Stimulated activated CD8-positive, alpha-beta memory T cell treated with anti-CD3 and anti-CD28 coated beads, Interleukin-7, amount 100 ng/mL, for 1 hour (primary cell): ENCODE results near the gene OOSP3.
"Not testable (repeated sequence)": the region's sequence is repeated elsewhere in the genome, so short reads cannot be mapped to it uniquely, and the experiment has no call there.

Experiments
- DNase-seq, 2 donors: peaks; one replicate each; pipeline ENCODE4 v3.0.0-alpha.2; 2020; ENCODE audit warnings: low read depth in 2 of 2

The OOSP3 gene

GRCh38 chr11:59877325-59877724 is 1.3 kb upstream of the OOSP3 start:
- no peak for DNase-seq

- DNase-seq: no peak
Observed at GRCh38 chr11:59877784-59878183, 798 bp upstream of the OOSP3 start.

- DNase-seq: no peak
Observed at GRCh38 chr11:59879567-59879966, 985 bp downstream of the OOSP3 start.

GRCh38 chr11:59883597-59883996 is 5.0 kb downstream of the OOSP3 start:
- DNase-seq: no peak

- not testable (repeated sequence) for DNase-seq
Observed at GRCh38 chr11:59887156-59887555, 8.6 kb downstream of the OOSP3 start.

GRCh38 chr11:59891781-59892181 is 13.2 kb downstream of the OOSP3 start:
- no peak for DNase-seq

- no peak for DNase-seq
Observed at GRCh38 chr11:59894616-59895015, 16.0 kb downstream of the OOSP3 start.

- DNase-seq: no peak
Observed at GRCh38 chr11:59898046-59898445, 19.5 kb downstream of the OOSP3 start.

GRCh38 chr11:59898650-59899049 is 20.1 kb downstream of the OOSP3 start:
- no peak for DNase-seq

GRCh38 chr11:59899532-59899931 is 20.9 kb downstream of the OOSP3 start:
- no peak for DNase-seq

- no peak for DNase-seq
Observed at GRCh38 chr11:59900366-59901126, 22.0 kb downstream of the OOSP3 start.

- no peak for DNase-seq
Observed at GRCh38 chr11:59901306-59901705, 22.7 kb downstream of the OOSP3 start.

- not testable (repeated sequence) for DNase-seq
Observed at GRCh38 chr11:59903569-59903968, 25.0 kb downstream of the OOSP3 start.

- DNase-seq: no peak
Observed at GRCh38 chr11:59918480-59918879, 39.9 kb downstream of the OOSP3 start.

- DNase-seq: no peak
Observed at GRCh38 chr11:59918987-59919589, 40.5 kb downstream of the OOSP3 start.

- DNase-seq: no peak
Observed at GRCh38 chr11:59923813-59924212, 45.2 kb downstream of the OOSP3 start.

- no peak for DNase-seq
Observed at GRCh38 chr11:59931688-59932087, 53.1 kb downstream of the OOSP3 start.

- no peak for DNase-seq
Observed at GRCh38 chr11:59938132-59938531, 59.5 kb downstream of the OOSP3 start, which contains the start of gene OOSP1. Gene OOSP1 (plus strand): TSS chr11:59938432. CDS start chr11:59938455, 23 bp downstream.

GRCh38 chr11:59938718-59939117 is 60.1 kb downstream of the OOSP3 start:
- DNase-seq: no peak

- DNase-seq: no peak
Observed at GRCh38 chr11:59939482-59939881, 60.9 kb downstream of the OOSP3 start.

GRCh38 chr11:59941091-59941490 is 62.5 kb downstream of the OOSP3 start:
- DNase-seq: no peak

GRCh38 chr11:59943997-59944714 is 65.6 kb downstream of the OOSP3 start:
- DNase-seq: no peak

GRCh38 chr11:59944720-59945119 is 66.1 kb downstream of the OOSP3 start:
- no peak for DNase-seq
